ENCODE results near the gene LTBP1. TPM values are rescaled to one million over a fixed set of nuclear protein-coding genes. Genes with fewer than 3 reads are reported as not detected.

Gene LTBP1
- total and polyA plus RNA-seq, 2 experiments from 2014 or later: 15.7 to 49.8 TPM

DNA sequence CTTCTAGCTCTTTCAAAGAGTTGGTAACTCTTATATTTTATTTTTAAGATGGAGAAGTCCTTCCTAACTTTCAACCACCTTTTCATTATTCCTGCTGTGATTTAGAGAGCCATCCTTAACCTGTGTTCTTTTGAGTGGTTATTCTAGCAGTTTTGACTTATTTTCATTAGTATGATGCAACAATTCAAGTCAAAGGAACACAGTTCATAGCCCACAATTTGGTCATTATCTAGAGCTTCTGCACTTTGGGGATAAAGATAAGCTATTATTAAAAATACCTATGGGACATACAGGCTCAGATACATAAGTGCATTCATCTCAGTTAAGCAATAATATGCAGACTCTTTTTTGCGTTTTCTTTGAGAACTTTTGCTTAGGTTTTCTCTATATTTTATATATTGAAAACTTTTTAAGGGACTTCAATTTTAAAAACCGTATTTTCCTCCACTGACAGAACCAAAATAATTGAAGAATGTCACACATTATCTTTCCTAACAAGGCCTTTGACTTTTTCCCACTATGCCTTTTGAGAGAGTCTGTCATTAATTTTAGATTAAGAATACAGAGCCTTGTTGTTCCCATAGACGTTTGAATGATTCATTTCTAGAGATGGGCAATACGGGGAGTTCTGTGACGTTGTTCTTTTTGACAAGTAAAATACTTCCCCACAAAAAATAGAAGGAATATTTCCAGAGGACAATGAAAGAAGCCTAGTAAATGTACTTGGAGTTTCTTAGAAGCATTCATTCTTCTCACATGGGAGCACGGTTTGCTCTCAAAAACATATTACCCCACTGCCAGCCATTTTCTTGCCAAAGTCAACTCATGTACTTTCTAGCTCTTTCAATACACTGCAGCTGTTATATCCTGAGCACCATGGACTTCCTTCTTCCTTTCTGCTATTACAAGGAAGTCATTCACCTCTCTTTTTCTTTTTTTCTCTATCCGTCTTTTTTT, 486.8 kb downstream of the LTBP1 start:
- ATAC-seq (no peak), DNase-seq (ENCODE audit: low spot score) (no peak)
- Histone ChIP-seq H3K27me3 (ENCODE audit: insufficient read depth) (no peaks in the 10 kb centered on the region), H2AFZ (peak overlapping the region; percentile 75; the same call in 1 of the 2 replicates), H3K79me2 (replicated peaks; ENCODE audit: insufficient read depth) (no peaks in the 10 kb centered on the region), H3K27ac (ENCODE audit: low read depth) (no peak overlapping the region), H3K4me1 (ENCODE audit: insufficient read depth) (no peaks in the 10 kb centered on the region), H3K9me2 (ENCODE audit: insufficient read depth) (0 out of 2 replicates have a peak, but pooled peaks cover 3% of the 10 kb centered on the region), H4K20me1 (replicated peaks; ENCODE audit: insufficient read depth) (no peaks in the 10 kb centered on the region), H3K4me2 (no peak overlapping the region), H3K4me3 (no peak overlapping the region), H3F3A (replicated peaks; ENCODE audit: low read depth) (no peaks in the 10 kb centered on the region), H3K36me3 (ENCODE audit: insufficient read depth) (no peaks in the 10 kb centered on the region)
- Mint-ChIP-seq H3K27me3 (ENCODE audit: insufficient read depth, low read depth, poor library complexity) (no peaks in the 10 kb centered on the region), H3K9me3 (no peaks in the 10 kb centered on the region), H3K4me3 (no peak overlapping the region), H3K36me3 (ENCODE audit: low read depth) (no peaks in the 10 kb centered on the region), H3K4me1 (peaks cover 4% of the 10 kb centered on the region; the same call in 2 of the 3 replicates), H3K27ac (no peak overlapping the region)
- TF ChIP-seq, protein P1, sequence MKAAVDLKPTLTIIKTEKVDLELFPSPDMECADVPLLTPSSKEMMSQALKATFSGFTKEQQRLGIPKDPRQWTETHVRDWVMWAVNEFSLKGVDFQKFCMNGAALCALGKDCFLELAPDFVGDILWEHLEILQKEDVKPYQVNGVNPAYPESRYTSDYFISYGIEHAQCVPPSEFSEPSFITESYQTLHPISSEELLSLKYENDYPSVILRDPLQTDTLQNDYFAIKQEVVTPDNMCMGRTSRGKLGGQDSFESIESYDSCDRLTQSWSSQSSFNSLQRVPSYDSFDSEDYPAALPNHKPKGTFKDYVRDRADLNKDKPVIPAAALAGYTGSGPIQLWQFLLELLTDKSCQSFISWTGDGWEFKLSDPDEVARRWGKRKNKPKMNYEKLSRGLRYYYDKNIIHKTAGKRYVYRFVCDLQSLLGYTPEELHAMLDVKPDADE (IDR thresholded peaks at IDR 0.05): no peak
- TF ChIP-seq STAT1 (IDR thresholded peaks at IDR 0.05; ENCODE audit: unreplicated experiment) (no peak), ZNF114 (CRISPR knock-in tag; IDR thresholded peaks at IDR 0.05) (no peak), REST (IDR thresholded peaks at IDR 0.05; ENCODE audit: unreplicated experiment) (no peak), NANOG (IDR thresholded peaks at IDR 0.05; ENCODE audit: borderline replicate concordance) (no peak), ZNF462 (CRISPR knock-in tag; IDR thresholded peaks at IDR 0.05) (no peak), EZH2phosphoT487 (IDR thresholded peaks at IDR 0.05; ENCODE audit: unreplicated experiment) (no peak), ZNF331 (CRISPR knock-in tag; IDR thresholded peaks at IDR 0.05; ENCODE audit: low read depth) (no peak), JUNB (IDR thresholded peaks at IDR 0.05; ENCODE audit: unreplicated experiment) (no peak), CREB1 (CRISPR knock-in tag; IDR thresholded peaks at IDR 0.05; ENCODE audit: low read depth) (no peak), POLR2AphosphoS5 (IDR thresholded peaks at IDR 0.05; ENCODE audit: low read depth) (no peak), CTCF (conservative IDR thresholded peaks at IDR 0.05; ENCODE audit: low read depth in 2 of 2) (no peak), EZH2 (IDR thresholded peaks at IDR 0.05; ENCODE audit: low read depth, unreplicated experiment) (no peak)

Measured in GM23338 (cell line).